GF-D8 (cell line): Measurements from ENCODE around the gene GPN2.

Experiments
- DNase-seq: peaks from one replicate; lab custom pipeline; 2025; lab: John Stamatoyannopoulos, UW

The GPN2 gene

DNA sequence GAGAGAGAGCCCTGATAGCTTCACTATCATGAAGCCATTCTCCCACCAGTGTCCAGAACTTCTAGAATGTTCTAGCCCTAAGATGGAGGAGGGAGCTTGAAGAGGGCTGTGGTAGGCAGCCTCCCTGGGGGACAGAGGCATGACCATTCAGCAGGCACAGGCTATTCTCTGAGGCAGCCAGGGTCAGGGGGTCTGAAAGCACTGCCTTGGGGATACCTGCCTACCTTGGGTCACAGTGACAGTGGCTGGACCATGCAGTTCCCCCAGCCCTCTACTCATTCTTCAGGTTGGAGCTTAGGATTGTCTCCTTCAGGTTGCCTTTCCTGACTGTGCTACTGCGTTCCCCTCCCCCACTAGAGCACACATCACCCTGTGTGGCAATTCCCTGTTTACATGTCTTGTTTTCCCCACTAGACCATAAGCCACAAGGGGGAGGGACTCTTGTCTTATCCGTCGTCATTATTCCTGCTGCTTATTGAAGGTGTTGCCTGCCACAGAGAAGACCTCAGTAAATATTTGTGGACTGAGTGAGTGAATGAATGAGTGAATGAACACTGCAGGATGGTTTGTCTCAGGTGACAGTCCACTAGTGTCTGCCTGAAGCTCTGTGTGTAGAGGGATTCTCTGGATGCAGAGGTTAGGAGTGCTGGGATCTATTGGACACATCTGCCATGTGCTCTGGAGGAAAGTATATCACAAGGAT, 58.4 kb downstream of the GPN2 start:
- no peak for DNase-seq

- DNase-seq: no peak
Measured at GRCh38 chr1:26831059-26831458, 59.0 kb downstream of the GPN2 start.

DNA sequence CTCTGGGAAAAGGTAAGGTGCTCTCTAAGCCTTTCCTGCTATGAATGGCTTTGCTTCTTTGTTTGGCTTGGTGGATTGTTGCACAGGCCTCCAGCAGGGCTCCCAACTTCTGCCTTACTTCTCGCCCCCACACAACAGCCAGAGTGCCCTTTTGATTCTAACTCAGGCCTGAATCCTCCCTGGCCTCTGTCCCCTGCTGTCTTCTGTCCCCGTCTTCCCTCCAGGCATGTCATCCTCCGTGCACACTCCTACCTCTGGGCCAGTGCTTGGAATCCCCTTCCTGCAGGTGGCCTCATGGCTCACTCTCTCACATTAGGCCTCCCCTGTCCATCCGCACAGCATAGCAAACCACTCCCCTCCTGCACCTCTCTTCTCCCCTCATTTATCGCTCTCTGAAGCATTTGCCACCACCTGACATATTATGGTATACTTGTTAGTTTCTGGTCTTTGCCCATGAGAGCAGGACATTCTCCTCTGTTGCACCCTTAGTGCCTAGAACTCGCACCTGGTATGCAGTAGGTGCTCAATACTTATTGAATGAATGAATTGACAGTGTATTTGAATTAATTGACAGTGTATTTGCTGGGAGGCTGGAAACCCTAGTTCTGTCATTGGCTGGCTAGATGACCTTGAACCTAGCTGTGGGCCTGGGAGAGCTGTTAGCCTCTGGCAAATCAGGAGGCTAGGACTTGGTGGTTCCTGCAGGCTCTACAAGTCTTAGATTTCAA, 60.7 kb downstream of the GPN2 start:
- no peak for DNase-seq

DNA sequence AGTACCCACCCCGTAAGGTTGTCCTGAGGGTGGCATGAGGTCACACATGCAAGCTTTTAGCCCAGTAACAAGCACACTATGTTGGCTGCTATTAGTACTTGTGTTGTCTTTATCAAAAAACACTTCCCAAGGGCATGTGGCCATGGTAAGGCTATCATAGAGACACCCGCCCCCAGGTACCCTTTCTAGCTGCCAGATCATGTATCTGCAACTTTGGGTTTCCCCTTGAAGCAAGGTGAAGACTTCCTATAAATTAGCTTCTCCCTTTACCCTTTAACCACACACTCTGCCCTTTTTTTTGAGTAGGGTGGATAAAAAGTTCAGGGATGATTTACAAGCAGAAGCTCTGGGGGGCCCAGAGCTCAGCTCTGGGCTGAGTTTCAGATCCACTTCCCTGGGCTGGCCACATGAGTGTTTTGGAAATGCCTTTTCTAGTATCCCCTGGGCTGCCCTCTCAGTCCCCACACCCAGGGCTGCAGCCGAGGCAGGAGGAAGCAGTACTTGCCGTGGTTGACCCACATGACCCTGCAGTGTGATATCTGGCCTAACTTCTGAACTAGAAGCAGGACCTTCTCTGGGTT, 61.6 kb downstream of the GPN2 start:
- no peak for DNase-seq

DNA sequence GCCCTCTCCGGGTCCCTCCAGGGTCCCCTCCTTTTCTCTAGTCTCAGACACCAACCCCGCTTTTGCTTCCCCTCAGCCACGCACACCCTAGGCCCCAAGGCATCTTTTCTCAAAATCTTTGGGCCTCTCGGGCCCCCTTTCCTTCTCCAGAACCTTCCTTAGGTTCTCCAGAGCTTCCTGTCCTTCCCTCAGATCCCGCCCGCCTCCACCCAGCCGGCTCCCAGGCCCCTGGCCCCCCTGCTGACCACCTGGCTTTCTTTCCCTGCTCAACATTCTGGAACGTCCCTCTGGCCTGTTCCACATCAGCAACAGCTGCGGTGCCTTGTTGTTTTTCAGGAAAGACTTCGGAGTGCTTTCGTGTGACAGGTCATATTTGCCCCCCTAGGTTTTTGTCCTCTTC, 62.4 kb downstream of the GPN2 start:
- DNase-seq: no peak

- DNase-seq: no peak
Measured at GRCh38 chr1:26827106-26827604, 62.9 kb downstream of the GPN2 start.

GRCh38 chr1:26826261-26827105, 63.6 kb downstream of the GPN2 start, which contains the start of gene ZDHHC18:
TSS of gene ZDHHC18 (plus strand) at chr1:26826688. CDS start at chr1:26826805, 117 bp downstream.
- DNase-seq: no peak
